ENCODE data around the gene ANO3. TPM values are rescaled to one million over a fixed set of nuclear protein-coding genes. Genes with fewer than 3 reads are reported as not detected.

ANO3 gene
- total and polyA plus RNA-seq, 2 experiments from 2014 or later: not detected

DNA sequence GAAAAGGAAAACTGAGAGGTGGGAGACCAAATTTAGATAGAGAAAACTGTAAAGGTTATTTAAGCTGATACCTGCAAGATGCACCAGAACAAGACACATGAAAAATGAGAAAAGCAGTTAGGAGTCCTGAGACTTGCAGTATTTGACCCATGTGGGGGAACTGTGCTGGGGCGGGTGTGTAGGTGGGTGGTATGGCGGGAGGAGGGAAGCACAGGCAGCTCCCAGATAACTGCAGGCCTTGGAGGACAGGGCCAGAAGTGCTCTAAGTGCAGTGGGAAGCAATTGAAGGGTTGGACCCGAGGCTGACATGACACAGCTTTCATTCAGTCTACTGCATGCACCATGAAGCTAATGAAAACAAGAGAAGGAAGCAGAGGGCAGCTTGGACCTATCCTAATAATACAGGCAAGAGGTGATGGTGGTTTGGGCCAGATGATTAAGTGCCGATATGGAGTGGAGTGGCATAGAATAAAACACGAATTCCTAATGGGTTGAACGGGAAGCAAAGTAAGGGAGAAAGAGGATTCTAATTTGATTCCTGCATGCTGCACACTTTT is 48.0 kb upstream of the ANO3 start (continued):
- TF ChIP-seq, protein P1, sequence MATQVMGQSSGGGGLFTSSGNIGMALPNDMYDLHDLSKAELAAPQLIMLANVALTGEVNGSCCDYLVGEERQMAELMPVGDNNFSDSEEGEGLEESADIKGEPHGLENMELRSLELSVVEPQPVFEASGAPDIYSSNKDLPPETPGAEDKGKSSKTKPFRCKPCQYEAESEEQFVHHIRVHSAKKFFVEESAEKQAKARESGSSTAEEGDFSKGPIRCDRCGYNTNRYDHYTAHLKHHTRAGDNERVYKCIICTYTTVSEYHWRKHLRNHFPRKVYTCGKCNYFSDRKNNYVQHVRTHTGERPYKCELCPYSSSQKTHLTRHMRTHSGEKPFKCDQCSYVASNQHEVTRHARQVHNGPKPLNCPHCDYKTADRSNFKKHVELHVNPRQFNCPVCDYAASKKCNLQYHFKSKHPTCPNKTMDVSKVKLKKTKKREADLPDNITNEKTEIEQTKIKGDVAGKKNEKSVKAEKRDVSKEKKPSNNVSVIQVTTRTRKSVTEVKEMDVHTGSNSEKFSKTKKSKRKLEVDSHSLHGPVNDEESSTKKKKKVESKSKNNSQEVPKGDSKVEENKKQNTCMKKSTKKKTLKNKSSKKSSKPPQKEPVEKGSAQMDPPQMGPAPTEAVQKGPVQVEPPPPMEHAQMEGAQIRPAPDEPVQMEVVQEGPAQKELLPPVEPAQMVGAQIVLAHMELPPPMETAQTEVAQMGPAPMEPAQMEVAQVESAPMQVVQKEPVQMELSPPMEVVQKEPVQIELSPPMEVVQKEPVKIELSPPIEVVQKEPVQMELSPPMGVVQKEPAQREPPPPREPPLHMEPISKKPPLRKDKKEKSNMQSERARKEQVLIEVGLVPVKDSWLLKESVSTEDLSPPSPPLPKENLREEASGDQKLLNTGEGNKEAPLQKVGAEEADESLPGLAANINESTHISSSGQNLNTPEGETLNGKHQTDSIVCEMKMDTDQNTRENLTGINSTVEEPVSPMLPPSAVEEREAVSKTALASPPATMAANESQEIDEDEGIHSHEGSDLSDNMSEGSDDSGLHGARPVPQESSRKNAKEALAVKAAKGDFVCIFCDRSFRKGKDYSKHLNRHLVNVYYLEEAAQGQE (IDR thresholded peaks at IDR 0.05; ENCODE audit: unreplicated experiment): no peak
- TF ChIP-seq EZH2 (IDR thresholded peaks at IDR 0.05; ENCODE audit: low read depth, unreplicated experiment) (no peak), STAT1 (IDR thresholded peaks at IDR 0.05; ENCODE audit: unreplicated experiment) (no peak)

DNA sequence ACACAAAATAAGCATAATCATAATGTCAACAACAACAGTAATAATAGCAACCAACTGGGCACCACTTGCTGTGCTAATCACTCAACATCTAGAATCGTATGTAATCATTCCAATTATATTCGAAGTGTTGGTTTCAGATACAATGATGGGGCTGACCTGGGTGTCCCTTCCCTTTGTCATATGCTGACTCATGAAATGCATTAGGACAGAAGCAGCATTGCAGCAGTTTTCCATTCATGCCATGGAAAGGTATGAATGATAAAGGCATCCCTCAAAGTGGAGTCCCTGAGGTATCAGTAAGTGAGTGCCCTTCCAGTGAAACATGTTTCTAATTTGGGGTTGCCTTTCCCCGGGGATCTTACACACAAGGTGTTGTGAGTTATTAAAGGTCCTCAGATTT is 46.3 kb upstream of the ANO3 start:
- Mint-ChIP-seq H3K4me3 (no peak overlapping the region), H3K9me3 (no peaks in the 10 kb centered on the region), H3K36me3 (ENCODE audit: low read depth) (no peaks in the 10 kb centered on the region), H3K4me1 (peaks cover 14% of the 10 kb centered on the region), H3K27ac (no peak overlapping the region; the same call in 1 of the 2 replicates), H3K27me3 (ENCODE audit: insufficient read depth, low read depth, poor library complexity) (peaks cover 2% of the 10 kb centered on the region)
- H2AFZ ChIP-seq: no peak overlapping the region
- H4K20me1 ChIP-seq (replicated peaks; ENCODE audit: insufficient read depth): no peaks in the 10 kb centered on the region
- no peaks in the 10 kb centered on the region for H3K27me3 ChIP-seq (ENCODE audit: insufficient read depth)
- H3F3A ChIP-seq (replicated peaks; ENCODE audit: low read depth): no peaks in the 10 kb centered on the region
- H3K27ac ChIP-seq (ENCODE audit: low read depth): no peak overlapping the region
- no peaks in the 10 kb centered on the region for H3K36me3 ChIP-seq (ENCODE audit: insufficient read depth)
- ATAC-seq (no peak), DNase-seq (ENCODE audit: low spot score) (peak; percentile 18)
- H3K4me2 ChIP-seq: no peak overlapping the region
- no peak for TF ChIP-seq NANOG (IDR thresholded peaks at IDR 0.05; ENCODE audit: borderline replicate concordance)
- TF ChIP-seq EZH2phosphoT487 (IDR thresholded peaks at IDR 0.05; ENCODE audit: unreplicated experiment): no peak
- no peak for TF ChIP-seq CREB1 (CRISPR knock-in tag; IDR thresholded peaks at IDR 0.05; ENCODE audit: low read depth)
- TF ChIP-seq JUNB (IDR thresholded peaks at IDR 0.05; ENCODE audit: unreplicated experiment): no peak
- TF ChIP-seq EZH2 (IDR thresholded peaks at IDR 0.05; ENCODE audit: low read depth, unreplicated experiment): no peak
- TF ChIP-seq, protein P1 (IDR thresholded peaks at IDR 0.05; ENCODE audit: unreplicated experiment): no peak
- TF ChIP-seq ZNF331 (CRISPR knock-in tag; IDR thresholded peaks at IDR 0.05; ENCODE audit: low read depth): no peak
- TF ChIP-seq ZNF114 (CRISPR knock-in tag; IDR thresholded peaks at IDR 0.05): no peak
- TF ChIP-seq, protein P2, sequence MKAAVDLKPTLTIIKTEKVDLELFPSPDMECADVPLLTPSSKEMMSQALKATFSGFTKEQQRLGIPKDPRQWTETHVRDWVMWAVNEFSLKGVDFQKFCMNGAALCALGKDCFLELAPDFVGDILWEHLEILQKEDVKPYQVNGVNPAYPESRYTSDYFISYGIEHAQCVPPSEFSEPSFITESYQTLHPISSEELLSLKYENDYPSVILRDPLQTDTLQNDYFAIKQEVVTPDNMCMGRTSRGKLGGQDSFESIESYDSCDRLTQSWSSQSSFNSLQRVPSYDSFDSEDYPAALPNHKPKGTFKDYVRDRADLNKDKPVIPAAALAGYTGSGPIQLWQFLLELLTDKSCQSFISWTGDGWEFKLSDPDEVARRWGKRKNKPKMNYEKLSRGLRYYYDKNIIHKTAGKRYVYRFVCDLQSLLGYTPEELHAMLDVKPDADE (IDR thresholded peaks at IDR 0.05): no peak
- no peaks in the 10 kb centered on the region for H3K9me2 ChIP-seq (ENCODE audit: insufficient read depth)
- no peak overlapping the region for H3K4me3 ChIP-seq
- H3K79me2 ChIP-seq (replicated peaks; ENCODE audit: insufficient read depth): no peaks in the 10 kb centered on the region
- peaks cover 11% of the 10 kb centered on the region for H3K4me1 ChIP-seq (ENCODE audit: insufficient read depth)

Data from GM23338 (cell line).